Vagina (tissue), 2 donors: ENCODE data around the gene RBM7.

Experiments used
- POLR2A ChIP-seq, 2 donors: fragments of 450-650 bp; IDR thresholded peaks; one replicate each; pipeline ENCODE4 v1.6.1; 2017; ENCODE audit warnings: antibody characterized with exemption in 2 of 2, mild to moderate bottlenecking in 2 of 2, moderate library complexity in 2 of 2
- POLR2AphosphoS5 ChIP-seq, 2 donors: sonication (generic); formaldehyde crosslinking; IDR thresholded peaks; one replicate each; pipeline ENCODE4 v1.9.0; 2017; ENCODE audit warnings: antibody characterized with exemption in 2 of 2, mild to moderate bottlenecking in 2 of 2, low read depth in 1 of 2; ENCODE audit not compliant: insufficient read depth in 1 of 2
- TF ChIP-seq, protein P1 (sequence below), 3 experiments: fragments of 450-650 bp in 2 of 3; fragments of 200-600 bp in 1 of 3; sonication (generic) in 1 of 3; IDR thresholded peaks; one replicate each; pipeline ENCODE4 v1.5.1; 2017 to 2019; ENCODE audit warnings: antibody characterized with exemption in 3 of 3, mild to moderate bottlenecking in 2 of 3, moderate library complexity in 2 of 3

DNA sequence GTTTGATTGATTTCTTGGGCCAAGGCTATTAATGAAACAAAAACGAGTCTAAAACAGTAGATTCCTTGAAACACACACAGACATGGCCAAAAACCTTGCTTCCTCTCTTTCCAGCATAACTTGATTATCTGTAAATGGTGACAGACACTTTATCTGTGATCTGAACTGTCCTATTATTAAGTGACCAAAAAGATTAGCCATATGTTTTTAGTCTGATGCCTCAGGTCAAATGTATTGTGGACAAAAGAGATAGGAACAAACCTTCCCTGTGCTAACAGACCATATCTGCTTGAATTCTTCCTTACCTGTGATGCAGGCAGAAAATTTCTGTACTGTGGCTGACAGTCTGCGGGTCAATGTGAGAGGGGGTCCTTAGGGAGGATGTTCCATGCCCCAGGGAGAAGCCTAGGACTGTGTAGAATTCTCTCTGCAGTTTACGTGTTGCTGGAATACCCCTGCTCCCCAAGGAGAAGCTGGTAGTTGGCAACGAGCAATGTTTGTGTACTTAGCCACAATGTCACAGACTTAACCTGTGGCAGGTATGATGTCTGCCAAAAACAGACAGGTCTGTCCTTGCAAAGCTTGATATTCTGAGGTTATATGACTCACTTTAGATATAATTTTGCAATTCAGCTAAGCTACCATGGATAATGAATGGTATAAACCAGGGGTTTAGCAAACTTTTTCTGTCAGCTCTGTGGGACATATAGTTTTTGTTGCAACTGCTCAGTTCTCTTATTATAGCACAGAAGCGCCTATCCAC lies 31.4 kb upstream of the RBM7 start:
- TF ChIP-seq, protein P1, sequence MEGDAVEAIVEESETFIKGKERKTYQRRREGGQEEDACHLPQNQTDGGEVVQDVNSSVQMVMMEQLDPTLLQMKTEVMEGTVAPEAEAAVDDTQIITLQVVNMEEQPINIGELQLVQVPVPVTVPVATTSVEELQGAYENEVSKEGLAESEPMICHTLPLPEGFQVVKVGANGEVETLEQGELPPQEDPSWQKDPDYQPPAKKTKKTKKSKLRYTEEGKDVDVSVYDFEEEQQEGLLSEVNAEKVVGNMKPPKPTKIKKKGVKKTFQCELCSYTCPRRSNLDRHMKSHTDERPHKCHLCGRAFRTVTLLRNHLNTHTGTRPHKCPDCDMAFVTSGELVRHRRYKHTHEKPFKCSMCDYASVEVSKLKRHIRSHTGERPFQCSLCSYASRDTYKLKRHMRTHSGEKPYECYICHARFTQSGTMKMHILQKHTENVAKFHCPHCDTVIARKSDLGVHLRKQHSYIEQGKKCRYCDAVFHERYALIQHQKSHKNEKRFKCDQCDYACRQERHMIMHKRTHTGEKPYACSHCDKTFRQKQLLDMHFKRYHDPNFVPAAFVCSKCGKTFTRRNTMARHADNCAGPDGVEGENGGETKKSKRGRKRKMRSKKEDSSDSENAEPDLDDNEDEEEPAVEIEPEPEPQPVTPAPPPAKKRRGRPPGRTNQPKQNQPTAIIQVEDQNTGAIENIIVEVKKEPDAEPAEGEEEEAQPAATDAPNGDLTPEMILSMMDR (IDR thresholded peaks at IDR 0.05) = no peak
- no peak for TF ChIP-seq POLR2A (IDR thresholded peaks at IDR 0.05)
- TF ChIP-seq POLR2AphosphoS5 (IDR thresholded peaks at IDR 0.05; ENCODE audit: insufficient read depth in 1 of 2, low read depth in 1 of 2) = no peak
